GM21360 (cell line): ENCODE data around the gene SIDT2.
"Not testable (repeated sequence)": the region's sequence is repeated elsewhere in the genome, so short reads cannot be mapped to it uniquely, and the experiment has no call there.

Experiments
- ATAC-seq: cut with Tn5 transposase; IDR thresholded peaks from one replicate; pipeline ENCODE4 v1.9.1; 2021; ENCODE audit warnings: mild to moderate bottlenecking, moderate library complexity; ENCODE audit not compliant: unreplicated experiment

The SIDT2 gene

GRCh38 chr11:117171404-117172061 is 7.0 kb upstream of the SIDT2 start:
- ATAC-seq, result no peak

- no peak for ATAC-seq
Measured at GRCh38 chr11:117172724-117173421, 5.7 kb upstream of the SIDT2 start.

GRCh38 chr11:117175104-117175503 is 3.4 kb upstream of the SIDT2 start:
- ATAC-seq, result no peak

- no peak for ATAC-seq
Measured at GRCh38 chr11:117175781-117176180, 2.8 kb upstream of the SIDT2 start.

- ATAC-seq, result no peak
Measured at GRCh38 chr11:117176186-117176585, 2.4 kb upstream of the SIDT2 start.

- no peak for ATAC-seq
Measured at GRCh38 chr11:117177534-117178209, 871 bp upstream of the SIDT2 start.

- peak; percentile 17 for ATAC-seq
Measured at GRCh38 chr11:117179048-117179999, 781 bp downstream of the SIDT2 start.

- ATAC-seq, result no peak
Measured at GRCh38 chr11:117180020-117180419, 1.5 kb downstream of the SIDT2 start.

GRCh38 chr11:117180661-117181585 is 2.4 kb downstream of the SIDT2 start:
- ATAC-seq, result peak; percentile 47

- no peak for ATAC-seq
Measured at GRCh38 chr11:117181586-117182550, 3.3 kb downstream of the SIDT2 start.

- no peak for ATAC-seq
Measured at GRCh38 chr11:117182551-117182935, 4.0 kb downstream of the SIDT2 start.

- not testable (repeated sequence) for ATAC-seq
Measured at GRCh38 chr11:117183178-117183577, 4.6 kb downstream of the SIDT2 start.

- ATAC-seq, result no peak
Measured at GRCh38 chr11:117183724-117184349, 5.3 kb downstream of the SIDT2 start.

- no peak for ATAC-seq
Measured at GRCh38 chr11:117185736-117186430, 7.3 kb downstream of the SIDT2 start.

- no peak for ATAC-seq
Measured at GRCh38 chr11:117186431-117186761, 7.9 kb downstream of the SIDT2 start.

GRCh38 chr11:117187007-117187406 is 8.5 kb downstream of the SIDT2 start:
- ATAC-seq, result no peak

GRCh38 chr11:117187428-117187798 is 8.9 kb downstream of the SIDT2 start:
- no peak for ATAC-seq
